H1 (cell line): ENCODE results near the gene BAZ1B. TPM values are rescaled to one million over a fixed set of nuclear protein-coding genes. Genes with fewer than 3 reads are reported as not detected.
"Not testable (repeated sequence)": the region's sequence is repeated elsewhere in the genome, so short reads cannot be mapped to it uniquely, and the experiment has no call there.

Source experiments
- CTCF ChIA-PET: fragments of 300-600 bp; sonication (Branson Sonifier 250); formaldehyde crosslinking; loops from one replicate; lab custom pipeline; 2021; ENCODE audit not compliant: partially characterized antibody; lab: Charles Lee
- POLR2A ChIA-PET: fragments of 300-600 bp; sonication (Branson Sonifier 250); formaldehyde crosslinking; loops from one replicate; lab custom pipeline; 2021; ENCODE audit warnings: inconsistent platforms; ENCODE audit not compliant: partially characterized antibody; lab: Charles Lee
- DNase-seq, 2 experiments: peaks; one replicate each; pipeline versions ENCODE4 v3.0.0 to v3.0.0-alpha.2; 2010 to 2022; ENCODE audit warnings: low spot score in 2 of 2, low read depth in 1 of 2, mixed read lengths in 1 of 2
- FAIRE-seq: peaks from 2 replicates; lab custom pipeline; 2011; peaks lifted over from hg19 to GRCh38; lab: Jason Lieb, UNC
- H2AFZ ChIP-seq: 2 replicates; pipeline ENCODE4 v1.8.1; 2012; ENCODE audit warnings: low read length, inconsistent platforms
- H2AK5ac ChIP-seq: 2 replicates; pipeline ENCODE4 v1.6.1; 2013; ENCODE audit warnings: low read depth, low read length
- H2BK120ac ChIP-seq: replicated peaks from 2 replicates; pipeline ENCODE3; 2013; ENCODE audit warnings: low read depth, low read length, inconsistent platforms
- H2BK12ac ChIP-seq: 2 replicates; pipeline ENCODE4 v1.6.1; 2013; ENCODE audit warnings: low read depth, low read length
- H2BK15ac ChIP-seq: 2 replicates; pipeline ENCODE4 v1.6.1; 2013; ENCODE audit warnings: low read length
- H2BK20ac ChIP-seq: 2 replicates; pipeline ENCODE4 v1.6.1; 2013; ENCODE audit warnings: low read length
- H2BK5ac ChIP-seq: 2 replicates; pipeline ENCODE4 v1.6.1; 2013; ENCODE audit warnings: low read depth, low read length
- H3K14ac ChIP-seq: 2 replicates; pipeline ENCODE4 v1.6.1; 2013; ENCODE audit warnings: inconsistent platforms; ENCODE audit not compliant: insufficient read length
- H3K18ac ChIP-seq: 2 replicates; pipeline ENCODE4 v1.6.1; 2013; ENCODE audit warnings: low read length; ENCODE audit errors: extremely low read depth
- H3K23ac ChIP-seq: 2 replicates; pipeline ENCODE4 v1.6.1; 2013; ENCODE audit warnings: inconsistent platforms; ENCODE audit not compliant: insufficient read length
- H3K23me2 ChIP-seq: 2 replicates; pipeline ENCODE4 v1.6.1; 2013; ENCODE audit warnings: low read depth, low read length
- H3K27ac ChIP-seq: 2 replicates; pipeline ENCODE4 v1.6.1; 2011; ENCODE audit warnings: low read depth, low read length, inconsistent platforms
- H3K27me3 ChIP-seq, 4 experiments: replicated peaks in 1 of 4; 1 replicate in 1 of 4; 2 replicates in 3 of 4; pipeline versions ENCODE4 v1.6.1 to v1.8.1; 2011 to 2013; ENCODE audit warnings: low read length in 3 of 4, mild to moderate bottlenecking in 3 of 4, inconsistent platforms in 2 of 4, mixed read lengths in 2 of 4, moderate library complexity in 1 of 4; ENCODE audit not compliant: control insufficient read depth in 3 of 4, insufficient read depth in 3 of 4; ENCODE audit errors: extremely low read depth in 1 of 4
- H3K36me3 ChIP-seq, 4 experiments: 2 replicates each; pipeline versions ENCODE4 v1.6.1 to v1.8.1; 2011 to 2013; ENCODE audit warnings: mild to moderate bottlenecking in 4 of 4, low read length in 3 of 4, moderate library complexity in 2 of 4, control low read depth in 1 of 4, inconsistent platforms in 1 of 4; ENCODE audit not compliant: insufficient read depth in 4 of 4, control insufficient read depth in 2 of 4
- H3K4ac ChIP-seq: replicated peaks from 2 replicates; pipeline ENCODE3; 2013; ENCODE audit warnings: low read length, low read depth, mixed read lengths, inconsistent platforms; ENCODE audit not compliant: insufficient read length
- H3K4me1 ChIP-seq, 4 experiments: replicated peaks in 1 of 4; 1 replicate in 1 of 4; 2 replicates in 3 of 4; pipeline versions ENCODE4 v1.6.1 to v1.8.1; 2011 to 2013; ENCODE audit warnings: low read length in 3 of 4, inconsistent platforms in 2 of 4, mixed read lengths in 1 of 4; ENCODE audit not compliant: insufficient read depth in 4 of 4, control insufficient read depth in 3 of 4
- H3K4me2 ChIP-seq, 2 experiments: 2 replicates each; pipeline versions ENCODE4 v1.6.1 to v1.8.1; 2011 to 2013; ENCODE audit warnings: low read depth in 2 of 2, low read length in 2 of 2, control low read depth in 1 of 2, inconsistent platforms in 1 of 2, mild to moderate bottlenecking in 1 of 2; ENCODE audit not compliant: insufficient read depth in 1 of 2
- H3K4me3 ChIP-seq, 4 experiments: fragments of 200-600, 300-600 bp in 1 of 4; sonication (generic), shearing (Covaris generic), sonication (Bioruptor Twin) in 1 of 4; 2 replicates each; pipeline versions ENCODE4 v1.5.1 to v1.8.1; 2011 to 2016; ENCODE audit warnings: low read length in 4 of 4, low read depth in 3 of 4, control low read depth in 2 of 4, inconsistent platforms in 2 of 4, mild to moderate bottlenecking in 2 of 4, mixed read lengths in 1 of 4, moderate library complexity in 1 of 4; ENCODE audit not compliant: insufficient read depth in 2 of 4; ENCODE audit errors: extremely low read depth in 1 of 4
- H3K56ac ChIP-seq: replicated peaks from 2 replicates; pipeline ENCODE3; 2013; ENCODE audit warnings: low read depth, mild to moderate bottlenecking, mixed read lengths, low read length, inconsistent platforms; ENCODE audit not compliant: insufficient read length
- H3K79me1 ChIP-seq: 2 replicates; pipeline ENCODE4 v1.6.1; 2013; ENCODE audit warnings: low read depth, low read length, control low read depth
- H3K79me2 ChIP-seq, 2 experiments: 2 replicates each; pipeline versions ENCODE4 v1.6.1 to v1.8.1; 2012 to 2013; ENCODE audit warnings: low read length in 2 of 2, mild to moderate bottlenecking in 2 of 2, inconsistent platforms in 1 of 2; ENCODE audit not compliant: insufficient read depth in 2 of 2, control insufficient read depth in 1 of 2
- H3K9ac ChIP-seq, 4 experiments: replicated peaks in 1 of 4; 1 replicate in 1 of 4; 2 replicates in 3 of 4; pipeline versions ENCODE4 v1.6.1 to v1.8.1; 2011 to 2013; ENCODE audit warnings: low read depth in 3 of 4, low read length in 3 of 4, control low read depth in 2 of 4, mild to moderate bottlenecking in 2 of 4, moderate library complexity in 2 of 4, inconsistent platforms in 1 of 4; ENCODE audit errors: extremely low read depth in 1 of 4
- H3K9me3 ChIP-seq, 2 experiments: 2 replicates each; pipeline versions ENCODE4 v1.6.1 to v1.8.1; 2012 to 2013; ENCODE audit warnings: mild to moderate bottlenecking in 2 of 2, moderate library complexity in 2 of 2, control low read depth in 1 of 2, inconsistent platforms in 1 of 2, low read depth in 1 of 2, low read length in 1 of 2, mixed read lengths in 1 of 2; ENCODE audit not compliant: insufficient read depth in 2 of 2
- H4K20me1 ChIP-seq, 2 experiments: replicated peaks in 1 of 2; 2 replicates each; pipeline versions ENCODE3 to v1.8.1; 2011 to 2013; ENCODE audit warnings: inconsistent platforms in 2 of 2, low read length in 2 of 2, mild to moderate bottlenecking in 1 of 2; ENCODE audit not compliant: insufficient read depth in 2 of 2, control insufficient read depth in 1 of 2
- H4K5ac ChIP-seq: 2 replicates; pipeline ENCODE4 v1.6.1; 2013; ENCODE audit warnings: low read length, low read depth, mixed read lengths, inconsistent platforms; ENCODE audit not compliant: insufficient read length
- H4K8ac ChIP-seq: 2 replicates; pipeline ENCODE4 v1.8.0; 2013; ENCODE audit warnings: mild to moderate bottlenecking, moderate library complexity, low read length, inconsistent platforms; ENCODE audit not compliant: insufficient read depth; ENCODE audit errors: extremely low read depth
- H4K91ac ChIP-seq: replicated peaks from 2 replicates; pipeline ENCODE3; 2013; ENCODE audit warnings: low read length, mixed read lengths, inconsistent platforms; ENCODE audit not compliant: insufficient read length
- WGBS, 2 experiments: shearing (Covaris generic) in 1 of 2; methylation state at CpG; one replicate each; pipeline versions ENCODE4 v1.1.6 to v1.1.7; 2013 to 2015; ENCODE audit warnings: low lambda C conversion rate in 2 of 2, mixed read lengths in 2 of 2, inconsistent platforms in 1 of 2, low coverage in 1 of 2, missing lambda C conversion rate in 1 of 2; ENCODE audit not compliant: insufficient replicate concordance in 2 of 2, insufficient coverage in 1 of 2, insufficient read length in 1 of 2; ENCODE audit errors: extremely low coverage in 1 of 2, missing lambda C conversion rate in 1 of 2; 5-methylcytosine and 5-hydroxymethylcytosine counted together
- polyA plus RNA-seq, 7 experiments: library from polyadenylated mRNA; depleted of rRNA in 3 of 7; stranded (reverse) in 5 of 7; unstranded in 2 of 7; fragments of >200 nt in 5 of 7; fragments of 200-250 nt in 2 of 7; gene quantifications; 1 replicate in 5 of 7; 2 replicates in 1 of 7; 4 replicates in 1 of 7; pipeline versions ENCODE4 v1.2.1 to v1.2.3, GENCODE V29; 2011 to 2013; ENCODE audit warnings: missing spikeins in 2 of 7, mixed read lengths in 2 of 7
- total RNA-seq: library from RNA; stranded (reverse); fragmentation: NEBNext Ultra II Directional; extraction: Animal tissue kit (Norgen Biotek cat#: 25700); gene quantifications from 2 replicates; pipeline ENCODE4 v1.2.1, GENCODE V29; 2021

Gene BAZ1B
- total and polyA plus RNA-seq, 2 of the 8 experiments (the other 6 are each of a cell fraction or from before 2014, with no cell fraction given): 21.0 to 86.8 TPM

DNA sequence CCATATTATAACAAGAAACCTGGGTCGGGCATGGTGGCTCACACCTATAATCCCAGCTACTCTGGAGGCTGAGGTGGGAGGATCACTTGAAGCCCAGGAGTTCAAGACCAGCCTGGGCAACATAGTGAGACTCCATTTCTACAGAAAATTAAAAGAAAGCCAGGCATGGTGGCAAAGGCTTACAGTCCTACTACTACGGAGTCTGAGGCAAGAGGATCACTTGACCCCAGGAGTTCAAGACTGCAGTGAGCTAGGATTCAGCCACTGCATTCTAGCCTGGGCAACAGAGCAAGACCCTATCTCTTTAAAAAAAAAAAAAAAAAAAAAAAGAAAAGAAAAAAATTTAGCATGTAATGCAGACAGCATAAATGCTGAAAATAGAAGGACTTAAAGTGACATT, 16.4 kb upstream of the BAZ1B start:
- H3K56ac ChIP-seq, H3K23me2 ChIP-seq, H3K4me1 ChIP-seq, H2BK20ac ChIP-seq, H3K14ac ChIP-seq, H3K79me1 ChIP-seq, H4K5ac ChIP-seq, H3K4me2 ChIP-seq, H3K4ac ChIP-seq, H3K27ac ChIP-seq, H2BK15ac ChIP-seq, H3K79me2 ChIP-seq, H3K9me3 ChIP-seq, H4K91ac ChIP-seq, FAIRE-seq, H3K23ac ChIP-seq, H2AK5ac ChIP-seq, H3K9ac ChIP-seq, H4K20me1 ChIP-seq, H3K4me3 ChIP-seq, DNase-seq, H3K18ac ChIP-seq, H2BK12ac ChIP-seq, H4K8ac ChIP-seq, H2BK5ac ChIP-seq, H2BK120ac ChIP-seq, H2AFZ ChIP-seq, H3K27me3 ChIP-seq: not testable (repeated sequence)
- 97% methylated on average over 2 of the region's 2 CpGs; no CpG with 5 or more reads in 1 of the 2 experiments for WGBS, 2 experiments
- H3K36me3 ChIP-seq: peaks cover 14 to 49% (median 27%) of the 10 kb centered on the region in 4 experiments; a peak in 7 of 8 replicates
- POLR2A ChIA-PET: interaction anchor here (0.6 to 1.3 kb wide), 2 partner anchors 10 to 15 kb away, joined by 3 to 4 read pairs; no protein-coding TSS in a partner anchor
- CTCF ChIA-PET: interaction anchor here (1.7 kb wide), 1 partner anchor 30 kb away, joined by 6 read pairs; no protein-coding TSS in a partner anchor
